Loucy (cell line): Measurements from ENCODE around the gene OR13C3.

Source experiments
- H2AFZ ChIP-seq: fragments of 200-600 bp; sonication (generic); 2 replicates; pipeline ENCODE4 v1.6.0; 2016; ENCODE audit warnings: antibody characterized with exemption, mild to moderate bottlenecking, low read length, moderate library complexity
- H3F3A ChIP-seq: fragments of 200-600 bp; 2 replicates; pipeline ENCODE4 v1.6.0; 2016; ENCODE audit warnings: antibody characterized with exemption, low read depth, mild to moderate bottlenecking
- H3K27me3 ChIP-seq: fragments of 200-600 bp; sonication (generic); 2 replicates; pipeline ENCODE4 v1.6.1; 2014; ENCODE audit warnings: low read length, mild to moderate bottlenecking; ENCODE audit not compliant: insufficient read depth, poor library complexity, severe bottlenecking
- H3K36me3 ChIP-seq: fragments of 200-600 bp; sonication (generic); 2 replicates; pipeline ENCODE4 v1.6.1; 2016; ENCODE audit warnings: low read length; ENCODE audit not compliant: insufficient read depth
- H3K4me1 ChIP-seq: fragments of 200-600 bp; sonication (generic); 2 replicates; pipeline ENCODE4 v1.5.1; 2014; ENCODE audit warnings: low read length, mild to moderate bottlenecking; ENCODE audit not compliant: insufficient read depth, poor library complexity, severe bottlenecking
- H3K4me2 ChIP-seq: fragments of 200-600 bp; sonication (generic); 2 replicates; pipeline ENCODE4 v1.6.0; 2014; ENCODE audit warnings: antibody characterized with exemption, low read length, low read depth, mild to moderate bottlenecking; ENCODE audit not compliant: poor library complexity, severe bottlenecking
- H3K4me3 ChIP-seq: fragments of 200-600 bp; sonication (generic); 2 replicates; pipeline ENCODE4 v1.5.1; 2014; ENCODE audit warnings: low read length, mild to moderate bottlenecking, mixed read lengths; ENCODE audit not compliant: poor library complexity, severe bottlenecking
- H3K79me2 ChIP-seq: fragments of 200-600 bp; sonication (generic); 2 replicates; pipeline ENCODE4 v1.6.1; 2014; ENCODE audit warnings: low read length; ENCODE audit not compliant: insufficient read depth
- H3K9ac ChIP-seq: fragments of 200-600 bp; sonication (generic); 2 replicates; pipeline ENCODE4 v1.6.0; 2014; ENCODE audit warnings: mild to moderate bottlenecking, low read depth, low read length, moderate library complexity; ENCODE audit not compliant: poor library complexity, severe bottlenecking
- H3K9me2 ChIP-seq: fragments of 200-600 bp; sonication (generic); replicated peaks from 2 replicates; pipeline ENCODE4 v1.6.1; 2016; ENCODE audit warnings: low read depth, low read length, mixed read lengths
- H3K9me3 ChIP-seq: fragments of 200-600 bp; sonication (generic); 2 replicates; pipeline ENCODE4 v1.6.1; 2014; ENCODE audit warnings: mild to moderate bottlenecking, antibody characterized with exemption, low read length, low read depth; ENCODE audit not compliant: insufficient read depth
- H4K20me1 ChIP-seq: fragments of 200-600 bp; sonication (generic); 2 replicates; pipeline ENCODE4 v1.6.0; 2014; ENCODE audit warnings: antibody characterized with exemption, low read length, mild to moderate bottlenecking; ENCODE audit not compliant: insufficient read depth, poor library complexity, severe bottlenecking
- EZH2phosphoT487 ChIP-seq: fragments of 200-600 bp; IDR thresholded peaks from 2 replicates; pipeline ENCODE4 v1.6.1; 2018; ENCODE audit warnings: antibody characterized with exemption, mild to moderate bottlenecking, moderate library complexity, borderline replicate concordance
- TF ChIP-seq, protein P1 (sequence below): fragments of 200-600 bp; sonication (generic); conservative IDR thresholded peaks from 2 replicates; pipeline ENCODE4 v1.5.1; 2014; ENCODE audit warnings: mild to moderate bottlenecking, antibody characterized with exemption, low read length

The OR13C3 gene

DNA sequence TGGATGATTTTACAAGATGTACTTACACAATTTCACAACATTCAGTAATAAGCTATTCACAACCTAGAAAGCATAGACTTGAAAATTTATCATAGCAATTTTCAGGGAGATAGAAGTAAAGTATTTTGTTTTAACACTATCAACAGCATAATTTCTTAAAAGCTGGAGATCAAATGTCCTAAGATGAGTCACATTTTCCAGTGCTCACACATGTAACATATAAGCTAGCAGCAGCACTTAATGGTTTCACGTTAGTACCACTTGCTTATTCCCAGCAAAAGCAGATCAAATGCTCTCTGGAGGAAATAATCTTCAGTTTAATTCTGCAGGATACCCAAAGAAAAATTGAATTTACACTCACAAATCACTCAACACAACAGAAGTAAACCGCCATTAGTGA is 38.8 kb upstream of the OR13C3 start:
- Histone ChIP-seq H3K4me3 (no peak overlapping the region), H3K79me2 (no peaks in the 10 kb centered on the region), H3K4me2 (no peak overlapping the region), H3K9ac (no peak overlapping the region), H3K9me2 (0 out of 2 replicates have a peak, but pooled peaks cover 3% of the 10 kb centered on the region), H3K9me3 (no peaks in the 10 kb centered on the region), H3F3A (no peaks in the 10 kb centered on the region), H3K27me3 (no peaks in the 10 kb centered on the region), H4K20me1 (no peaks in the 10 kb centered on the region), H3K36me3 (no peaks in the 10 kb centered on the region), H2AFZ (no peak overlapping the region), H3K4me1 (no peaks in the 10 kb centered on the region)
- no peak for TF ChIP-seq EZH2phosphoT487
- TF ChIP-seq, protein P1, sequence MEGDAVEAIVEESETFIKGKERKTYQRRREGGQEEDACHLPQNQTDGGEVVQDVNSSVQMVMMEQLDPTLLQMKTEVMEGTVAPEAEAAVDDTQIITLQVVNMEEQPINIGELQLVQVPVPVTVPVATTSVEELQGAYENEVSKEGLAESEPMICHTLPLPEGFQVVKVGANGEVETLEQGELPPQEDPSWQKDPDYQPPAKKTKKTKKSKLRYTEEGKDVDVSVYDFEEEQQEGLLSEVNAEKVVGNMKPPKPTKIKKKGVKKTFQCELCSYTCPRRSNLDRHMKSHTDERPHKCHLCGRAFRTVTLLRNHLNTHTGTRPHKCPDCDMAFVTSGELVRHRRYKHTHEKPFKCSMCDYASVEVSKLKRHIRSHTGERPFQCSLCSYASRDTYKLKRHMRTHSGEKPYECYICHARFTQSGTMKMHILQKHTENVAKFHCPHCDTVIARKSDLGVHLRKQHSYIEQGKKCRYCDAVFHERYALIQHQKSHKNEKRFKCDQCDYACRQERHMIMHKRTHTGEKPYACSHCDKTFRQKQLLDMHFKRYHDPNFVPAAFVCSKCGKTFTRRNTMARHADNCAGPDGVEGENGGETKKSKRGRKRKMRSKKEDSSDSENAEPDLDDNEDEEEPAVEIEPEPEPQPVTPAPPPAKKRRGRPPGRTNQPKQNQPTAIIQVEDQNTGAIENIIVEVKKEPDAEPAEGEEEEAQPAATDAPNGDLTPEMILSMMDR = no peak

DNA sequence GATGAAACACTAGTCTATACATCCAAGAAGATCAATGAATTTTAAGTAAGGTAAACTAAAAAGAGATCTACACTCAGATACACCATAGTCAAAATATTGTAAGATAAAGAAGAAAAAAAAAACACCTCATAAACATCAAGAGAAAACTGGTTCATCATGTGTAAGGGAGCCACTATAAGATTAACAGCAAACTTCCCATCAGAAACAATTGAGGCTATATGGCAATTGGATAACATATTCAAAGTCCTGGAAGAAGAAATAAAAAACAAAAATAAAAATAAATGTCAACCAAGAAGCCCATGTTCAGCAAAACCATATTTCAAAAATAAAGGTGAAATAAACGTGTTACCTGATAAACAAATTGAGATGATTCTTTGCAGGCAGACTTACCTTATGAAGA is 36.0 kb upstream of the OR13C3 start:
- no peak overlapping the region for H3K9ac ChIP-seq
- TF ChIP-seq, protein P1 = no peak
- TF ChIP-seq EZH2phosphoT487 = no peak

DNA sequence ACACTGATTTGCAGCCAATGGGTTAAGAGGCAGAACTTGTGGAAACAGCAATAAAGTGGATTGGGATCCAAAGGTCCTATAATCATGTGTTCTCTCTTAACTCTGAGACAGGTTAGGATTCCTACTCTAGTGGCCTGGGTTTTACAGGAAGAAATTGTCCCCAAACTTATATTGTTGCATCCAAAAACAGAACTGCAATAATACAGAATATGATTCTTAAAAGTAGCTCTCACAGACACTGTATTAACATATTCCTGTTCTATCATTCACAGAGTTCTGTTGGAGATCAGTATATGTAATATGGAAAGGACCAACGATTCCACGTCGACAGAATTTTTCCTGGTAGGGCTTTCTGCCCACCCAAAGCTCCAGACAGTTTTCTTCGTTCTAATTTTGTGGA is 32.2 kb upstream of the OR13C3 start, which contains the start of gene OR13C8:
Gene OR13C8, plus strand, starts transcription at position 301 of the 400 bp plus-strand sequence. Its CDS starts 0 bp downstream, at position 301.
- no peaks in the 10 kb centered on the region for H4K20me1 ChIP-seq
- no peak for TF ChIP-seq EZH2phosphoT487
- TF ChIP-seq, protein P1 = no peak
- no peaks in the 10 kb centered on the region for H3K9me3 ChIP-seq
- H3K27me3 ChIP-seq = no peaks in the 10 kb centered on the region
- 0 out of 2 replicates have a peak, but pooled peaks cover 3% of the 10 kb centered on the region for H3K9me2 ChIP-seq
- H3F3A ChIP-seq = no peaks in the 10 kb centered on the region
- H3K36me3 ChIP-seq = no peaks in the 10 kb centered on the region
- no peaks in the 10 kb centered on the region for H3K4me1 ChIP-seq
- H3K79me2 ChIP-seq = no peaks in the 10 kb centered on the region
- H3K9ac ChIP-seq = no peak within 1 kb of the TSS
- no peak within 1 kb of the TSS for H2AFZ ChIP-seq
- H3K4me2 ChIP-seq = no peak within 1 kb of the TSS
- no peak within 1 kb of the TSS for H3K4me3 ChIP-seq

More for the DNA sequence above, 36.0 kb upstream of the OR13C3 start:
- no peaks in the 10 kb centered on the region for H3K36me3 ChIP-seq
- H3K4me1 ChIP-seq = no peaks in the 10 kb centered on the region
- H3K27me3 ChIP-seq = no peaks in the 10 kb centered on the region
- no peaks in the 10 kb centered on the region for H3K79me2 ChIP-seq
- no peaks in the 10 kb centered on the region for H3F3A ChIP-seq
- H3K4me3 ChIP-seq = no peak overlapping the region
- no peak overlapping the region for H2AFZ ChIP-seq
- H3K9me3 ChIP-seq = no peaks in the 10 kb centered on the region
- H4K20me1 ChIP-seq = no peaks in the 10 kb centered on the region
- no peak overlapping the region for H3K4me2 ChIP-seq
- 0 out of 2 replicates have a peak, but pooled peaks cover 3% of the 10 kb centered on the region for H3K9me2 ChIP-seq
